Placental pericyte (primary cell): ENCODE data around the gene CRCP. TPM values are rescaled to one million over a fixed set of nuclear protein-coding genes. Genes with fewer than 3 reads are reported as not detected.

Source experiments
- total RNA-seq: library from RNA; depleted of rRNA; stranded (reverse); fragments of >200 nt; gene quantifications from 2 replicates; pipeline ENCODE4 v1.2.3, GENCODE V29; 2012

Gene CRCP
- 38.7 and 40.9 TPM in 2 replicates for total RNA-seq

GRCh38 chr7:66114743-66115649 is at the start of gene CRCP:
TSS of gene CRCP (plus strand) at chr7:66114847. CDS start at chr7:66114963, 116 bp downstream.

GRCh38 chr7:66075590-66076461 is 38.8 kb upstream of the CRCP start, which contains the start of gene ASL:
TSS of gene ASL (plus strand) at chr7:66075819. CDS start at chr7:66076082, 263 bp downstream.

Other genes with a start within 250 kb of the CRCP start
- gene VKORC1L1, start 241.8 kb upstream of the CRCP start, total RNA-seq = 15.1 and 19.5 TPM in 2 replicates
- 19.2 and 33.0 TPM in 2 replicates for gene GUSB, start 132.6 kb upstream of the CRCP start, total RNA-seq
- gene ASL, start 39.0 kb upstream of the CRCP start, total RNA-seq = 60.8 and 67.3 TPM in 2 replicates
- 136 and 227 TPM in 2 replicates for gene TPST1, start 90.5 kb downstream of the CRCP start, total RNA-seq